ENCODE data around the gene PSMG4.

Gene PSMG4

GRCh38 chr6:3272911-3273547 lies 14.3 kb downstream of the PSMG4 start:
- no peak for ATAC-seq (ENCODE audit: low read depth)
- Histone ChIP-seq H3K27me3 (ENCODE audit: insufficient read depth, poor library complexity, severe bottlenecking) (no peaks in the 10 kb centered on the region), H3K36me3 (ENCODE audit: low read depth) (peaks cover 30% of the 10 kb centered on the region)

GRCh38 chr6:3273707-3274521 lies 15.2 kb downstream of the PSMG4 start:
- Histone ChIP-seq H3K9me3 (ENCODE audit: severe bottlenecking) (no peaks in the 10 kb centered on the region), H3K27me3 (ENCODE audit: insufficient read depth, poor library complexity, severe bottlenecking) (no peaks in the 10 kb centered on the region), H3K36me3 (ENCODE audit: low read depth) (peaks cover 23% of the 10 kb centered on the region), H3K27ac (ENCODE audit: poor library complexity, severe bottlenecking) (no peak overlapping the region), H3K4me1 (ENCODE audit: insufficient read depth, poor library complexity, severe bottlenecking) (no peaks in the 10 kb centered on the region), H3K4me3 (ENCODE audit: severe bottlenecking) (no peak overlapping the region)
- TF ChIP-seq CTCF (IDR thresholded peaks at IDR 0.05; ENCODE audit: poor library complexity, severe bottlenecking): no peak
- ATAC-seq (ENCODE audit: low read depth): no peak
- no peak for DNase-seq (ENCODE audit: low spot score)

More at GRCh38 chr6:3272911-3273547, 14.3 kb downstream of the PSMG4 start:
- no peaks in the 10 kb centered on the region for H3K9me3 ChIP-seq (ENCODE audit: severe bottlenecking)
- H3K4me3 ChIP-seq (ENCODE audit: severe bottlenecking): no peak overlapping the region
- no peaks in the 10 kb centered on the region for H3K4me1 ChIP-seq (ENCODE audit: insufficient read depth, poor library complexity, severe bottlenecking)
- DNase-seq (ENCODE audit: low spot score): no peak
- no peak overlapping the region for H3K27ac ChIP-seq (ENCODE audit: poor library complexity, severe bottlenecking)
- TF ChIP-seq CTCF (IDR thresholded peaks at IDR 0.05; ENCODE audit: poor library complexity, severe bottlenecking): no peak

GRCh38 chr6:3276174-3277167 lies 17.7 kb downstream of the PSMG4 start:
- no peak for TF ChIP-seq CTCF (IDR thresholded peaks at IDR 0.05; ENCODE audit: poor library complexity, severe bottlenecking)
- ATAC-seq (ENCODE audit: low read depth) (no peak), DNase-seq (ENCODE audit: low spot score) (no peak)
- Histone ChIP-seq H3K27ac (ENCODE audit: poor library complexity, severe bottlenecking) (no peak overlapping the region), H3K9me3 (ENCODE audit: severe bottlenecking) (no peaks in the 10 kb centered on the region), H3K36me3 (ENCODE audit: low read depth) (peaks cover 6% of the 10 kb centered on the region), H3K4me1 (ENCODE audit: insufficient read depth, poor library complexity, severe bottlenecking) (peaks cover 2% of the 10 kb centered on the region), H3K4me3 (ENCODE audit: severe bottlenecking) (no peak overlapping the region), H3K27me3 (ENCODE audit: insufficient read depth, poor library complexity, severe bottlenecking) (no peaks in the 10 kb centered on the region)

- H3K27me3 ChIP-seq (ENCODE audit: insufficient read depth, poor library complexity, severe bottlenecking): no peaks in the 10 kb centered on the region
- ATAC-seq (ENCODE audit: low read depth): no peak
- peaks cover 7% of the 10 kb centered on the region for H3K4me1 ChIP-seq (ENCODE audit: insufficient read depth, poor library complexity, severe bottlenecking)
- no peak overlapping the region for H3K27ac ChIP-seq (ENCODE audit: poor library complexity, severe bottlenecking)
- no peak for DNase-seq (ENCODE audit: low spot score)
- no peaks in the 10 kb centered on the region; the same call in 1 of the 2 replicates for H3K36me3 ChIP-seq (ENCODE audit: low read depth)
- H3K4me3 ChIP-seq (ENCODE audit: severe bottlenecking): no peak overlapping the region
- H3K9me3 ChIP-seq (ENCODE audit: severe bottlenecking): no peaks in the 10 kb centered on the region
- TF ChIP-seq CTCF (IDR thresholded peaks at IDR 0.05; ENCODE audit: poor library complexity, severe bottlenecking): no peak
These were observed 18.5 kb downstream of the PSMG4 start for GRCh38 chr6:3277251-3277650.

Data from RWPE2 (cell line).